OCI-LY7 (cell line): ENCODE data around the gene PCDHGB5. TPM values are rescaled to one million over a fixed set of nuclear protein-coding genes. Genes with fewer than 3 reads are reported as not detected.

Source experiments
- BruUV-seq: library from RNA; stranded (reverse); fragments of 400-500 nt; replicated peaks from 2 replicates; lab custom pipeline; 2021; lab: Mats Ljungman, UMichigan
- CTCF ChIA-PET: fragments of 300-600 bp; sonication (Branson Sonifier 250); formaldehyde crosslinking; loops from one replicate; lab custom pipeline; 2022; ENCODE audit warnings: antibody characterized with exemption; ENCODE audit not compliant: unreplicated experiment; lab: Charles Lee
- POLR2A ChIA-PET: fragments of 300-600 bp; sonication (Branson Sonifier 250); formaldehyde crosslinking; loops from one replicate; lab custom pipeline; 2022; ENCODE audit warnings: antibody characterized with exemption; lab: Charles Lee
- DNase-seq: peaks from one replicate; pipeline ENCODE4 v3.0.0-alpha.2; 2015; ENCODE audit warnings: low spot score
- H2AFZ ChIP-seq: fragments of 200-600 bp; sonication (generic), shearing (Covaris generic); 2 replicates; pipeline ENCODE4 v1.6.1; 2014; ENCODE audit warnings: mild to moderate bottlenecking, antibody characterized with exemption, low read length, moderate library complexity
- H3K27ac ChIP-seq: fragments of 200-600 bp; sonication (generic); 2 replicates; pipeline ENCODE4 v1.5.1; 2014; ENCODE audit warnings: mixed run types, low read depth, mild to moderate bottlenecking, moderate library complexity, low read length, inconsistent platforms; ENCODE audit not compliant: poor library complexity, severe bottlenecking
- H3K36me3 ChIP-seq: fragments of 200-600 bp; sonication (generic); 2 replicates; pipeline ENCODE4 v1.6.1; 2014; ENCODE audit warnings: mild to moderate bottlenecking, antibody characterized with exemption, low read length, moderate library complexity, mixed read lengths; ENCODE audit not compliant: insufficient read depth
- H3K4me1 ChIP-seq: fragments of 200-600 bp; sonication (generic); 2 replicates; pipeline ENCODE4 v1.5.1; 2014; ENCODE audit warnings: mild to moderate bottlenecking, low read length; ENCODE audit not compliant: insufficient read depth, poor library complexity, severe bottlenecking
- H3K4me2 ChIP-seq: fragments of 200-600 bp; sonication (generic); 2 replicates; pipeline ENCODE4 v1.6.1; 2014; ENCODE audit warnings: mild to moderate bottlenecking, low read length
- H3K4me3 ChIP-seq: fragments of 200-600 bp; sonication (generic); 2 replicates; pipeline ENCODE4 v1.5.1; 2014; ENCODE audit warnings: mild to moderate bottlenecking, low read depth, low read length; ENCODE audit not compliant: poor library complexity, severe bottlenecking
- H3K79me2 ChIP-seq: fragments of 200-600 bp; sonication (generic); 2 replicates; pipeline ENCODE4 v1.6.1; 2016; ENCODE audit warnings: low read depth, mild to moderate bottlenecking, low read length, moderate library complexity, mixed read lengths; ENCODE audit not compliant: insufficient read depth
- H3K9me2 ChIP-seq: fragments of 200-600 bp; sonication (generic); 2 replicates; pipeline ENCODE4 v1.6.1; 2016; ENCODE audit warnings: mild to moderate bottlenecking, low read length, mixed read lengths; ENCODE audit not compliant: insufficient read depth
- H3K9me3 ChIP-seq: fragments of 200-600 bp; sonication (generic); 2 replicates; pipeline ENCODE4 v1.6.1; 2014; ENCODE audit warnings: mild to moderate bottlenecking, mixed run types, low read length, mixed read lengths
- H4K20me1 ChIP-seq: fragments of 200-600 bp; sonication (generic); 2 replicates; pipeline ENCODE4 v1.6.1; 2014; ENCODE audit warnings: mild to moderate bottlenecking, antibody characterized with exemption, low read length, moderate library complexity, mixed read lengths; ENCODE audit not compliant: insufficient read depth
- CTCF ChIP-seq: fragments of 200-600 bp; sonication (generic); conservative IDR thresholded peaks from 2 replicates; pipeline ENCODE4 v1.5.1; 2014; ENCODE audit warnings: mild to moderate bottlenecking, antibody characterized with exemption, low read length, moderate library complexity, mixed read lengths
- EZH2phosphoT487 ChIP-seq: fragments of 200-600 bp; sonication (generic); IDR thresholded peaks from 2 replicates; pipeline ENCODE4 v1.6.1; 2018; ENCODE audit warnings: low read depth, borderline replicate concordance, mild to moderate bottlenecking, mixed run types, antibody characterized with exemption, low read length, moderate library complexity, mixed read lengths
- intact Hi-C: fragments of 100-400 bp; cut with micrococcal nuclease; formaldehyde crosslinking; loops from one replicate; pipeline ENCODE4 v1.10.0; 2022; ENCODE audit not compliant: unreplicated experiment
- total RNA-seq, 2 experiments: library from RNA; depleted of rRNA in 1 of 2; stranded (reverse); fragments of >200 nt in 1 of 2; shearing (Covaris generic) in 1 of 2; gene quantifications; 2 replicates each; pipeline ENCODE4 v1.2.3, GENCODE V29; 2014 to 2022

The PCDHGB5 gene
- total RNA-seq, 2 experiments from 2014 or later: 5.1 to 8.6 TPM

- Histone ChIP-seq H3K4me2 (peak within 1 kb of the TSS; percentile 70), H3K79me2 (peaks cover 24% of the 10 kb centered on the region; the same call in 1 of the 2 replicates), H3K4me3 (peak within 1 kb of the TSS; percentile 65), H3K4me1 (peaks cover 42% of the 10 kb centered on the region), H2AFZ (peak within 1 kb of the TSS; percentile 63), H3K9me2 (no peaks in the 10 kb centered on the region), H3K36me3 (peaks cover 15% of the 10 kb centered on the region), H3K9me3 (no peaks in the 10 kb centered on the region; the same call in 1 of the 2 replicates), H3K27ac (peak within 1 kb of the TSS; percentile 21), H4K20me1 (no peaks in the 10 kb centered on the region)
- peak; percentile 85 for DNase-seq
- CTCF ChIA-PET: interaction anchor here (0.6 to 1.2 kb wide), 4 partner anchors 10 to 198 kb away, joined by 3 to 7 read pairs (median 4); partner anchors contain the start of gene PCDHGB7
- POLR2A ChIA-PET: interaction anchor here (1.0 to 1.2 kb wide), 3 partner anchors 61 to 204 kb away, joined by 3 to 6 read pairs (median 3); partner anchors contain the start of gene PCDHGA11
- peak; percentile 94 for TF ChIP-seq CTCF
- TF ChIP-seq EZH2phosphoT487: no peak
- TSS peak; percentile 72 for BruUV-seq
- intact Hi-C loops: loop anchor here (1.0 to 10.0 kb wide), 4 partner anchors 52 to 204 kb away; partner anchors contain the start of genes PCDHB10, PCDHB11, PCDHGA10 and PCDHGC3
Measured at GRCh38 chr5:141359790-141360426, 37.8 kb upstream of the PCDHGB5 start, which contains the start of gene PCDHGB2. PCDHGB2 (plus strand) TSS chr5:141359994; CDS start chr5:141360136, 142 bp downstream.

DNA sequence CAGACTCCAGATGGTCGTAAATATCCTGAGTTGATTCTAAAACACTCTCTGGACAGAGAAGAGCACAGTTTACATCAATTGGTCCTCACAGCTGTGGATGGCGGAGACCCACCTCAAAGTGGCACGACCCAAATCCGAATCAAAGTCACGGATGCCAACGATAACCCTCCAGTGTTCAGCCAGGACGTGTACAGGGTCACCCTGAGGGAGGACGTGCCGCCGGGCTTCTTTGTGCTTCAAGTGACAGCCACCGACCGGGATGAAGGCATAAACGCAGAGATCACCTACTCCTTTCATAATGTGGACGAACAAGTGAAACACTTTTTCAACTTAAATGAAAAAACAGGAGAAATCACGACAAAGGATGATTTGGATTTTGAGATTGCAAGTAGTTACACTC is 37.1 kb upstream of the PCDHGB5 start:
- Histone ChIP-seq H3K9me3 (no peaks in the 10 kb centered on the region; the same call in 1 of the 2 replicates), H3K4me2 (peak overlapping the region; percentile 70), H4K20me1 (no peaks in the 10 kb centered on the region), H3K4me3 (peak overlapping the region; percentile 65), H3K27ac (no peak overlapping the region), H3K9me2 (no peaks in the 10 kb centered on the region), H3K79me2 (peaks cover 24% of the 10 kb centered on the region; the same call in 1 of the 2 replicates), H3K36me3 (peaks cover 22% of the 10 kb centered on the region), H2AFZ (no peak overlapping the region; the same call in 1 of the 2 replicates), H3K4me1 (peaks cover 41% of the 10 kb centered on the region)
- CTCF ChIA-PET: interaction anchor here (1.2 kb wide), 1 partner anchor 9 kb away, joined by 4 read pairs; no protein-coding TSS in a partner anchor
- POLR2A ChIA-PET: interaction anchor here (1.2 kb wide), 1 partner anchor 203 kb away, joined by 6 read pairs; no protein-coding TSS in a partner anchor
- no peak for DNase-seq
- no TSS peak for BruUV-seq
- no peak for TF ChIP-seq EZH2phosphoT487
- no peak for TF ChIP-seq CTCF
- intact Hi-C loops: loop anchor here (5.0 kb wide), 1 partner anchor 117 kb away; the partner anchor contains the start of gene PCDHGC3
